SJSA1 (cell line): ENCODE results near the gene MSL3B.

Source experiments
- DNase-seq, 2 experiments: peaks; one replicate each; pipeline ENCODE4 v3.0.0-alpha.2; 2015 to 2020; ENCODE audit warnings: low spot score in 2 of 2, low read depth in 1 of 2
- H3K27ac ChIP-seq: fragments of 250-450 bp; sonication (Bioruptor Pico); 2 replicates; pipeline ENCODE4 v1.5.1; 2020; ENCODE audit warnings: mild to moderate bottlenecking, moderate library complexity
- H3K27me3 ChIP-seq: fragments of 250-450 bp; sonication (Bioruptor Pico); replicated peaks from 2 replicates; pipeline ENCODE4 v1.5.1; 2020; ENCODE audit warnings: mild to moderate bottlenecking, moderate library complexity
- H3K36me3 ChIP-seq: fragments of 250-450 bp; sonication (Bioruptor Pico); 2 replicates; pipeline ENCODE4 v1.5.1; 2020; ENCODE audit warnings: mild to moderate bottlenecking
- H3K4me1 ChIP-seq: fragments of 250-450 bp; sonication (Bioruptor Pico); replicated peaks from 2 replicates; pipeline ENCODE4 v1.6.1; 2021; ENCODE audit warnings: mild to moderate bottlenecking
- H3K4me3 ChIP-seq: fragments of 250-450 bp; sonication (Bioruptor Pico); 2 replicates; pipeline ENCODE4 v1.5.1; 2020; ENCODE audit warnings: mild to moderate bottlenecking
- H3K9me3 ChIP-seq: fragments of 250-450 bp; sonication (Bioruptor Pico); replicated peaks from 2 replicates; pipeline ENCODE4 v1.5.1; 2020; ENCODE audit warnings: mild to moderate bottlenecking

Gene MSL3B

GRCh38 chr2:233835230-233836186 is 32.7 kb downstream of the MSL3B start:
- Histone ChIP-seq H3K9me3 (no peaks in the 10 kb centered on the region), H3K36me3 (peaks cover 69% of the 10 kb centered on the region), H3K4me1 (peaks cover 35% of the 10 kb centered on the region), H3K27me3 (no peaks in the 10 kb centered on the region), H3K4me3 (no peak overlapping the region), H3K27ac (no peak overlapping the region)
- no peak for DNase-seq

- Histone ChIP-seq H3K27ac (no peak overlapping the region), H3K27me3 (no peaks in the 10 kb centered on the region), H3K36me3 (peaks cover 47% of the 10 kb centered on the region), H3K9me3 (no peaks in the 10 kb centered on the region), H3K4me3 (no peak overlapping the region), H3K4me1 (peaks cover 24% of the 10 kb centered on the region)
- DNase-seq: no peak
Measured at GRCh38 chr2:233833345-233833744, 34.8 kb downstream of the MSL3B start.

- Histone ChIP-seq H3K27ac (no peak overlapping the region), H3K9me3 (no peaks in the 10 kb centered on the region), H3K4me1 (peaks cover 22% of the 10 kb centered on the region), H3K27me3 (no peaks in the 10 kb centered on the region), H3K4me3 (no peak overlapping the region), H3K36me3 (peaks cover 43% of the 10 kb centered on the region)
- DNase-seq: peak; percentile 49 to 61
Measured at GRCh38 chr2:233832869-233833311, 35.3 kb downstream of the MSL3B start.

GRCh38 chr2:233832414-233832813 is 35.8 kb downstream of the MSL3B start:
- H3K9me3 ChIP-seq: no peaks in the 10 kb centered on the region
- DNase-seq: no peak
- no peak overlapping the region for H3K27ac ChIP-seq
- H3K4me1 ChIP-seq: peaks cover 22% of the 10 kb centered on the region
- no peak overlapping the region for H3K4me3 ChIP-seq
- no peaks in the 10 kb centered on the region for H3K27me3 ChIP-seq
- peaks cover 38% of the 10 kb centered on the region for H3K36me3 ChIP-seq

GRCh38 chr2:233831861-233832260 is 36.3 kb downstream of the MSL3B start:
- DNase-seq: no peak
- Histone ChIP-seq H3K4me1 (peaks cover 20% of the 10 kb centered on the region), H3K27ac (no peak overlapping the region), H3K4me3 (no peak overlapping the region), H3K9me3 (no peaks in the 10 kb centered on the region), H3K27me3 (no peaks in the 10 kb centered on the region), H3K36me3 (peaks cover 32% of the 10 kb centered on the region)

GRCh38 chr2:233831011-233831721 is 37.0 kb downstream of the MSL3B start:
- no peaks in the 10 kb centered on the region for H3K27me3 ChIP-seq
- H3K4me3 ChIP-seq: no peak overlapping the region
- peaks cover 19% of the 10 kb centered on the region for H3K4me1 ChIP-seq
- peaks cover 26% of the 10 kb centered on the region for H3K36me3 ChIP-seq
- H3K9me3 ChIP-seq: no peaks in the 10 kb centered on the region
- DNase-seq: peak in 1 of 2 experiments; percentile 45
- H3K27ac ChIP-seq: no peak overlapping the region

GRCh38 chr2:233830111-233830802 is 37.9 kb downstream of the MSL3B start:
- DNase-seq: peak in 1 of 2 experiments; percentile 36
- H3K4me1 ChIP-seq: peaks cover 19% of the 10 kb centered on the region
- no peaks in the 10 kb centered on the region for H3K9me3 ChIP-seq
- no peak overlapping the region for H3K4me3 ChIP-seq
- H3K27ac ChIP-seq: no peak overlapping the region
- H3K36me3 ChIP-seq: peaks cover 16% of the 10 kb centered on the region
- no peaks in the 10 kb centered on the region for H3K27me3 ChIP-seq

GRCh38 chr2:233829193-233830110 is 38.7 kb downstream of the MSL3B start:
- no peak overlapping the region for H3K4me3 ChIP-seq
- H3K36me3 ChIP-seq: peaks cover 8% of the 10 kb centered on the region
- DNase-seq: peak in 1 of 2 experiments; percentile 31
- peaks cover 17% of the 10 kb centered on the region for H3K4me1 ChIP-seq
- H3K27me3 ChIP-seq: no peaks in the 10 kb centered on the region
- no peaks in the 10 kb centered on the region for H3K9me3 ChIP-seq
- H3K27ac ChIP-seq: no peak overlapping the region

- Histone ChIP-seq H3K9me3 (no peaks in the 10 kb centered on the region), H3K36me3 (peaks cover under 1% of the 10 kb centered on the region), H3K27ac (no peak overlapping the region), H3K27me3 (no peaks in the 10 kb centered on the region), H3K4me3 (no peak overlapping the region), H3K4me1 (peaks cover 10% of the 10 kb centered on the region)
- DNase-seq: peak in 1 of 2 experiments; percentile 32
Measured at GRCh38 chr2:233828546-233829192, 39.5 kb downstream of the MSL3B start.

- Histone ChIP-seq H3K9me3 (no peaks in the 10 kb centered on the region), H3K27me3 (no peaks in the 10 kb centered on the region), H3K4me1 (no peaks in the 10 kb centered on the region), H3K27ac (no peak overlapping the region), H3K36me3 (no peaks in the 10 kb centered on the region), H3K4me3 (no peak overlapping the region)
- DNase-seq: no peak
Measured at GRCh38 chr2:233824373-233824772, 43.8 kb downstream of the MSL3B start.

- Histone ChIP-seq H3K9me3 (no peaks in the 10 kb centered on the region), H3K27ac (no peak overlapping the region), H3K27me3 (no peaks in the 10 kb centered on the region), H3K36me3 (no peaks in the 10 kb centered on the region), H3K4me3 (no peak overlapping the region), H3K4me1 (no peaks in the 10 kb centered on the region)
- peak in 1 of 2 experiments; percentile 29 for DNase-seq
Measured at GRCh38 chr2:233823731-233824121, 44.5 kb downstream of the MSL3B start.
